Astrocyte of the spinal cord (primary cell): Measurements from ENCODE around the gene IQCN.

Source experiments
- DNase-seq: peaks from one replicate; pipeline ENCODE4 v3.0.0; 2011; ENCODE audit warnings: low read depth, low spot score
- H3K4me3 ChIP-seq: 2 replicates; pipeline ENCODE4 v1.5.1; 2011; ENCODE audit warnings: low read depth, mild to moderate bottlenecking, low read length, moderate library complexity
- CTCF ChIP-seq: IDR thresholded peaks from 2 replicates; pipeline ENCODE4 v1.5.1; 2012; ENCODE audit warnings: low read depth, mild to moderate bottlenecking, low read length, inconsistent platforms
- in situ Hi-C: cut with HindIII; loops from 2 replicates; pipeline ENCODE4 v1.10.0; 2017; ENCODE audit warnings: low sequenced_read_pairs

Gene IQCN

GRCh38 chr19:18265582-18265981 lies 8.7 kb downstream of the IQCN start:
- in situ Hi-C loops: no loop called here
- H3K4me3 ChIP-seq: no peak overlapping the region
- DNase-seq: no peak
- no peak for TF ChIP-seq CTCF

GRCh38 chr19:18264971-18265540 lies 9.2 kb downstream of the IQCN start:
- no peak overlapping the region for H3K4me3 ChIP-seq
- in situ Hi-C loops: no loop called here
- TF ChIP-seq CTCF: no peak
- DNase-seq: no peak

GRCh38 chr19:18264137-18264854 lies 10.0 kb downstream of the IQCN start:
- H3K4me3 ChIP-seq: no peak overlapping the region
- in situ Hi-C loops: no loop called here
- TF ChIP-seq CTCF: no peak
- DNase-seq: no peak

DNA sequence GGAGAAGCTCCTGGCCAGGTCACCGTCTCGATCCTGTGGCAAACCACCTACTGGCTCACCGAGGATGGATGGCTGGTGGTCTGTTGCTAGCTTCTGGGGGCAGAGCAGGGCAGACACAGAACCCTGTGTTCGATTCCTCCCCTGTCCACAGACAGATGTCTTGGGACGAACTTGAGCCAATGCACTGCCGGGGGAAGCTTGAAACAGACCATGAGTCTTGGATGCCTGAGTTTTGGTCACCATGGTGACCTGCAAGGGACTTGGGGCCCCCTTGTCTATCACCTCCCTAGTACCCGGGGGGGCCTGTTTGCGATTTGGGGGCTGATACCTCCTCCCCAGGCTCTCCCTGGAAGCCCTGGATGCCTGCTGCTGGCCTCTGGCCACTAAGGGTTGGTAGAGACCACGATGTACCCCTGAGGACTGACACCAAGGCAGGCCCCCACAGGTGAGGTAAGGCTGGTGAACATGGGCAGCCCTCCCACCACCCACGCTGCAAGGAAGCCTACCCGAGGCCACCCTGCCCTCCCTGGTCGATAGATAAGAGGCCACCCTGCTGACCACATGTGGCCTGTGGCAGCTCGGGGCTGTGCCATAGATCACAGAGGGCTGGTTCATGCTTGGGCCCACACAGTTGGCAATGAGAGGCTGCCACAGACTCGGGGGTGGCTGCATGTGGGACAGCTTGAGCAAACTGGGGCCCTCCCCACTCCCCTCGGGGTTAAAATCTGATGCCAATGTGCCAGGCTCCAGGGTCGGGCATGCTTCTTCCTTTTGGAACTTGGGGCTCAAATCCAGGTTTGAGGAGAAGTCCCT lies 10.7 kb downstream of the IQCN start:
- H3K4me3 ChIP-seq: no peak overlapping the region
- TF ChIP-seq CTCF: no peak
- no peak for DNase-seq
- in situ Hi-C loops: no loop called here

DNA sequence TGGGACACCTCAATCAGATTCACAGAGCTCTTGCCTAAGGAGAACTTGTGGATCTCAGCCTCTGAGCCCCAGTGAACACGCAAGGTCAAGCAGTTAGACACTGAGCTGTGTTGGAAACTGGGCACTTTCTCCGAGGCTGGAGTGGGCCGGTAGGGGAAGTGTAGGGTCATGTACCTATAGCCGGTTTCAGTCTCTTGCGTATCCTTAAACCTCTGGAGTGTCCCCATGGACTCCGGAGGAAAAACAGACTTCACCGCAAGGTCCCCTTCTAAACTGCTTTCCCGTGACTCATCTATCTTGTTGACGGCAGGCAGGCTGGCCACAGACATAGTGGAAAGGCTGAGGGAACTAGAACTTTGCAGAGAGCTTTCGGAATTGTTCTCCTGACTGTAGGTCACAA lies 11.3 kb downstream of the IQCN start:
- in situ Hi-C loops: no loop called here

GRCh38 chr19:18262144-18262543 lies 12.1 kb downstream of the IQCN start:
- TF ChIP-seq CTCF: no peak
- H3K4me3 ChIP-seq: no peak overlapping the region
- in situ Hi-C loops: no loop called here
- DNase-seq: no peak

More for the DNA sequence above, 11.3 kb downstream of the IQCN start:
- no peak for TF ChIP-seq CTCF
- H3K4me3 ChIP-seq: no peak overlapping the region
- DNase-seq: peak; percentile 25
